ENCODE results near the gene LRRC75B. TPM values are rescaled to one million over a fixed set of nuclear protein-coding genes. Genes with fewer than 3 reads are reported as not detected.

Gene LRRC75B
- total and polyA plus RNA-seq, 2 of the 13 experiments (the other 11 are each of a cell fraction or from before 2014, with no cell fraction given), result 11.8 to 34.8 TPM

DNA sequence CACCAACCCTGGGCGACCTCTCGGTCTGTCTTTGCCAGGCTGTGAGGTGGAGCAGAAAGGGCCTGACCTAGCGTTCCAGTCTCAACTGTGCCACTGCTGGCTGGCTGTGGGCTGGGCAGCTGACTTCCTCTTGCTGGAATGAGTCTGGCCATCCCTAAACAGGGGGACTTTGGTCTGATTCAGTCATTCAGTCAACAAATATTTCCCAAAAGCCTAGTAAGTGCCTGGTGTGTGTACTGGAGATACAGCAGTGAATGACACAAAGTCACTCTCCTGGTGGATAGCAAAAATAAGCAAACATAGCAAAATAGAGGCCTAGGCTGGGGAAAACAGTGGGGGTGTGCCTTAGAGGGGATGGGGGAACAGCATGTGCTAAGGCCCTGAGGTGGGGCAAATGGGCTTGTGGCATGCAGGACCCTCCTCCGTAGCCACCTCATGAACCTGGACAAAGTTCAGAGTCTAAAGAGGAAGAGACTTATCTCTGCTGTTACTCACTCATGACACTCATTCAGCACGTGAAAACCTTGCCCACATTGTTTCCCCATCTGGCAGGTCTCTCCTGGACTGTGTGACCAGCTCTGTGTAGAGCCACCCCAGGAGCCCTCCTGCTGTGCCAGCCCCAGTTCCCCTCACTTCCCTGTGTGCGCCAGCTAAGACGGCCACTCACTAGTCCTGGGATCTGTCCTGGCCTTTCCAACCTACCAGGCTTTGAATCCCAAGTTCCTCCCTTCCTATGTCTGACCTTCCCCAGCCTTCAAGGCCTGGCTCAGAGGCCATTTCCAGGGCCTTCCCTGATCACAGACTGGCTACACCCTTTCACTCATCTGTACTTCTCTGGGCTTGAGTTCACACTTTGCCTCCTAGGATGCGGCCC is 42.6 kb downstream of the LRRC75B start (continued):
- TF ChIP-seq, protein P1, sequence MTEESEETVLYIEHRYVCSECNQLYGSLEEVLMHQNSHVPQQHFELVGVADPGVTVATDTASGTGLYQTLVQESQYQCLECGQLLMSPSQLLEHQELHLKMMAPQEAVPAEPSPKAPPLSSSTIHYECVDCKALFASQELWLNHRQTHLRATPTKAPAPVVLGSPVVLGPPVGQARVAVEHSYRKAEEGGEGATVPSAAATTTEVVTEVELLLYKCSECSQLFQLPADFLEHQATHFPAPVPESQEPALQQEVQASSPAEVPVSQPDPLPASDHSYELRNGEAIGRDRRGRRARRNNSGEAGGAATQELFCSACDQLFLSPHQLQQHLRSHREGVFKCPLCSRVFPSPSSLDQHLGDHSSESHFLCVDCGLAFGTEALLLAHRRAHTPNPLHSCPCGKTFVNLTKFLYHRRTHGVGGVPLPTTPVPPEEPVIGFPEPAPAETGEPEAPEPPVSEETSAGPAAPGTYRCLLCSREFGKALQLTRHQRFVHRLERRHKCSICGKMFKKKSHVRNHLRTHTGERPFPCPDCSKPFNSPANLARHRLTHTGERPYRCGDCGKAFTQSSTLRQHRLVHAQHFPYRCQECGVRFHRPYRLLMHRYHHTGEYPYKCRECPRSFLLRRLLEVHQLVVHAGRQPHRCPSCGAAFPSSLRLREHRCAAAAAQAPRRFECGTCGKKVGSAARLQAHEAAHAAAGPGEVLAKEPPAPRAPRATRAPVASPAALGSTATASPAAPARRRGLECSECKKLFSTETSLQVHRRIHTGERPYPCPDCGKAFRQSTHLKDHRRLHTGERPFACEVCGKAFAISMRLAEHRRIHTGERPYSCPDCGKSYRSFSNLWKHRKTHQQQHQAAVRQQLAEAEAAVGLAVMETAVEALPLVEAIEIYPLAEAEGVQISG (CRISPR knock-in tag; IDR thresholded peaks at IDR 0.05), result peak; percentile 67; the same call in 1 of the 2 replicates
- TF ChIP-seq SNAPC5 (CRISPR knock-in tag; IDR thresholded peaks at IDR 0.05; ENCODE audit: borderline replicate concordance) (peak; percentile 85; the same call in 1 of the 2 replicates), ZC3H4 (CRISPR knock-in tag; IDR thresholded peaks at IDR 0.05; ENCODE audit: borderline replicate concordance) (no peak; the same call in 1 of the 2 replicates), NCOA2 (CRISPR knock-in tag; IDR thresholded peaks at IDR 0.05) (peak; percentile 91), NR3C1 (CRISPR knock-in tag; IDR thresholded peaks at IDR 0.05) (no peak), REPIN1 (CRISPR knock-in tag; IDR thresholded peaks at IDR 0.05; ENCODE audit: borderline replicate concordance, low read depth) (peak; percentile 91), SATB2 (CRISPR knock-in tag; IDR thresholded peaks at IDR 0.05) (no peak), HHEX (CRISPR knock-in tag; IDR thresholded peaks at IDR 0.05) (peak; percentile 43; the same call in 1 of the 2 replicates), ZNF230 (CRISPR knock-in tag; IDR thresholded peaks at IDR 0.05) (no peak; the same call in 1 of the 2 replicates), ZNF263 (CRISPR knock-in tag; IDR thresholded peaks at IDR 0.05) (no peak), SNRNP70 (IDR thresholded peaks at IDR 0.05; ENCODE audit: low read depth, low read length) (no peak), ZSCAN9 (CRISPR knock-in tag; IDR thresholded peaks at IDR 0.05; ENCODE audit: borderline replicate concordance) (peak; percentile 82), MATR3 (CRISPR knock-in tag; IDR thresholded peaks at IDR 0.05) (no peak), SP1 (IDR thresholded peaks at IDR 0.05) (no peak), SP1 (CRISPR knock-in tag; IDR thresholded peaks at IDR 0.05) (peak; percentile 66), NCOA1 (CRISPR knock-in tag; IDR thresholded peaks at IDR 0.05) (0 out of 2 replicates have a peak, but pooled peaks have one; percentile 71), NFE2L1 (CRISPR knock-in tag; IDR thresholded peaks at IDR 0.05; ENCODE audit: borderline replicate concordance) (no peak), RBM22 (optimal IDR thresholded peaks at IDR 0.05; ENCODE audit: low read length) (peak; percentile 28), ZNF513 (CRISPR knock-in tag; conservative IDR thresholded peaks at IDR 0.05) (0 out of 2 replicates have a peak, but pooled peaks have one; percentile 78), ZNF530 (CRISPR knock-in tag; IDR thresholded peaks at IDR 0.05; ENCODE audit: low read depth) (no peak), HNRNPLL (IDR thresholded peaks at IDR 0.05; ENCODE audit: low read depth, low read length, poor library complexity, severe bottlenecking) (no peak), RFX1 (IDR thresholded peaks at IDR 0.05) (no peak)
- TF ChIP-seq, protein P2, sequence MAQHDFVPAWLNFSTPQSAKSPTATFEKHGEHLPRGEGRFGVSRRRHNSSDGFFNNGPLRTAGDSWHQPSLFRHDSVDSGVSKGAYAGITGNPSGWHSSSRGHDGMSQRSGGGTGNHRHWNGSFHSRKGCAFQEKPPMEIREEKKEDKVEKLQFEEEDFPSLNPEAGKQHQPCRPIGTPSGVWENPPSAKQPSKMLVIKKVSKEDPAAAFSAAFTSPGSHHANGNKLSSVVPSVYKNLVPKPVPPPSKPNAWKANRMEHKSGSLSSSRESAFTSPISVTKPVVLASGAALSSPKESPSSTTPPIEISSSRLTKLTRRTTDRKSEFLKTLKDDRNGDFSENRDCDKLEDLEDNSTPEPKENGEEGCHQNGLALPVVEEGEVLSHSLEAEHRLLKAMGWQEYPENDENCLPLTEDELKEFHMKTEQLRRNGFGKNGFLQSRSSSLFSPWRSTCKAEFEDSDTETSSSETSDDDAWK (CRISPR knock-in tag; IDR thresholded peaks at IDR 0.05), result no peak
- TF ChIP-seq, protein P3, sequence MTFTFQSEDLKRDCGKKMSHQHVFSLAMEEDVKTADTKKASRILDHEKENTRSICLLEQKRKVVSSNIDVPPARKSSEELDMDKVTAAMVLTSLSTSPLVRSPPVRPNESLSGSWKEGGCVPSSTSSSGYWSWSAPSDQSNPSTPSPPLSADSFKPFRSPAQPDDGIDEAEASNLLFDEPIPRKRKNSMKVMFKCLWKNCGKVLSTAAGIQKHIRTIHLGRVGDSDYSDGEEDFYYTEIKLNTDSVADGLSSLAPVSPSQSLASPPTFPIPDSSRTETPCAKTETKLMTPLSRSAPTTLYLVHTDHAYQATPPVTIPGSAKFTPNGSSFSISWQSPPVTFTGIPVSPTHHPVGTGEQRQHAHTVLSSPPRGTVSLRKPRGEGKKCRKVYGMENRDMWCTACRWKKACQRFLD (CRISPR knock-in tag; IDR thresholded peaks at IDR 0.05; ENCODE audit: borderline replicate concordance), result no peak; the same call in 1 of the 2 replicates

Data from HepG2 (cell line).